HG02885 (cell line): ENCODE data around the gene C1GALT1C1.
"Not testable (repeated sequence)": the region's sequence is repeated elsewhere in the genome, so short reads cannot be mapped to it uniquely, and the experiment has no call there.

Experiments used
- ATAC-seq: cut with Tn5 transposase; IDR thresholded peaks from one replicate; pipeline ENCODE4 v1.9.1; 2021; ENCODE audit warnings: mild to moderate bottlenecking; ENCODE audit not compliant: unreplicated experiment, poor library complexity

The C1GALT1C1 gene

GRCh38 chrX:120629667-120630537 lies at the start of gene C1GALT1C1:
TSS of gene C1GALT1C1 (minus strand) at chrX:120630054. CDS start at chrX:120627166, 2,888 bp downstream.
- ATAC-seq, result peak; percentile 94

- ATAC-seq, result no peak
Observed at GRCh38 chrX:120677004-120677652, 47.3 kb upstream of the C1GALT1C1 start.

- no peak for ATAC-seq
Observed at GRCh38 chrX:120672841-120673530, 43.1 kb upstream of the C1GALT1C1 start.

GRCh38 chrX:120672389-120672788 lies 42.5 kb upstream of the C1GALT1C1 start:
- ATAC-seq, result no peak

- no peak for ATAC-seq
Observed at GRCh38 chrX:120671963-120672362, 42.1 kb upstream of the C1GALT1C1 start.

- ATAC-seq, result no peak
Observed at GRCh38 chrX:120668357-120668756, 38.5 kb upstream of the C1GALT1C1 start.

GRCh38 chrX:120664535-120664934 lies 34.7 kb upstream of the C1GALT1C1 start:
- not testable (repeated sequence) for ATAC-seq

GRCh38 chrX:120664081-120664480 lies 34.2 kb upstream of the C1GALT1C1 start:
- no peak for ATAC-seq

- ATAC-seq, result no peak
Observed at GRCh38 chrX:120662662-120663061, 32.8 kb upstream of the C1GALT1C1 start.

GRCh38 chrX:120660637-120661036 lies 30.8 kb upstream of the C1GALT1C1 start:
- no peak for ATAC-seq

GRCh38 chrX:120653000-120653399 lies 23.1 kb upstream of the C1GALT1C1 start:
- ATAC-seq, result no peak

GRCh38 chrX:120652256-120652655 lies 22.4 kb upstream of the C1GALT1C1 start:
- not testable (repeated sequence) for ATAC-seq

GRCh38 chrX:120647127-120647526 lies 17.3 kb upstream of the C1GALT1C1 start:
- ATAC-seq, result no peak

GRCh38 chrX:120642871-120643270 lies 13.0 kb upstream of the C1GALT1C1 start:
- ATAC-seq, result no peak

- ATAC-seq, result no peak
Observed at GRCh38 chrX:120638619-120639018, 8.8 kb upstream of the C1GALT1C1 start.

- no peak for ATAC-seq
Observed at GRCh38 chrX:120625371-120625770, 4.5 kb downstream of the C1GALT1C1 start.

- peak; percentile 79 for ATAC-seq
Observed at GRCh38 chrX:120617996-120618630, 11.7 kb downstream of the C1GALT1C1 start.

GRCh38 chrX:120614816-120615215 lies 15.0 kb downstream of the C1GALT1C1 start:
- ATAC-seq, result no peak

GRCh38 chrX:120612086-120612485 lies 17.8 kb downstream of the C1GALT1C1 start:
- ATAC-seq, result no peak

GRCh38 chrX:120604361-120604782 lies 25.5 kb downstream of the C1GALT1C1 start:
- peak; percentile 69 for ATAC-seq
